NCI-H226 (cell line): Measurements from ENCODE around the gene WDR4.
"Not testable (repeated sequence)": the region's sequence is repeated elsewhere in the genome, so short reads cannot be mapped to it uniquely, and the experiment has no call there.

Source experiments
- DNase-seq: peaks from one replicate; pipeline ENCODE4 v3.0.0-alpha.2; 2015

WDR4 gene

DNA sequence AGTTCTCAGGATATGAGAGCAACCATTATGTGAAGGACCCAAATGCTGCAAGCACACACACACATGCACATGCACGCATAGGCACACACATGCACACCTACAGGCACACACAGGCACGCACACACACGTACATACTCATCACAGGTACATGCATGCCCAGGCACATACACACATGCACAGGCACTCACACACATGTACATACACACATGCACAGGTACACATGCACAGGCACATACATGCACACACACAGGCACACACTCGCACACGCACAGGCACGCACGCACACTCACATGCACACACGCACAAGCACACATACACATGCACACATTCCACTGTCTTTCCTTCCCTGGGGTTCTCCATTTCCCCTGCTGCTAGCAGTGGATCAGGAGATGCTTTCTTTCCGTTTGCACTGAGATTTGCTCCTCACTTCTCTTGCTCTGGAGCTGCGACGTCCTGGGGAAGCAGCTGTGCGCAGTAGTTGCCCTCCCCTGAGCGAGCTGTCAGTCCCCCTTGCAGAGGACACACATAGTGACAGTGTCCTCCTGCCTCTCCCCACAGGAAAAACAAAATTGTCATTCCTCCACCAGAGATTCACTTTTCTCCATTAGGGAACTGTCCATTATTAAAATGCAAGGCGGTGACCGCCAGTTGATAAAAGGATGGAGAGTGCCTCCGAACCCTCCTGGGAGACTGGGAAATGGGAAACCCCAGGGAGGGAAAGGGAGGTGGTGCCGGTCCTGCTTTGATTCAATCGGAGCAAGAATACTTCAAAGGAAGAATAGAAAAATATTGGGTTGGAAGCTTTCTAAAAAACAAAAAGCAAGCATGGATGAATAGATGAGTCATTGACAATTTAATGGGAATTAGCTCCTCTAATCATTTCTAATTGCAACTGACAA lies 69.5 kb downstream of the WDR4 start:
- no peak for DNase-seq

DNA sequence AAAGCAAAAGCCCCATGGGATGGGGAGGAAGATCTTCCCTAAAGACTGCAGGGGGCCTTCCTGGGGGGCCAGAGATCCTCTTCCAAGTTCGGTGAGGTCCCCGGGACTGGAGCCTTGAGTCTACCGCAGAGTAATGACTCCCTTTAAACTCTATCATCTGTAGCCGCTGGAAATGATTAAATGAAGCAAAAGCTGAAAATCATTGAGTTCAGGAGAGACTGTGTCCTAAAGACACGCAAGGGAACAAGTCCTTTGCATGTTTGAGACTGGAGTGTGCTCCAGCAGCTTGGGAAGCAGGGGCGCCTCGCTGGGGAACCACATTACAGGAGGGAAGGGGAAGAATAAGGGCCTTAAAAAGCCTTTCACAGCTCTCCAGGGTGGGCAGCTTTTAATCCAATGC lies 70.2 kb downstream of the WDR4 start:
- no peak for DNase-seq

- DNase-seq, result no peak
These were observed 71.3 kb downstream of the WDR4 start for GRCh38 chr21:42807938-42808613.

DNA sequence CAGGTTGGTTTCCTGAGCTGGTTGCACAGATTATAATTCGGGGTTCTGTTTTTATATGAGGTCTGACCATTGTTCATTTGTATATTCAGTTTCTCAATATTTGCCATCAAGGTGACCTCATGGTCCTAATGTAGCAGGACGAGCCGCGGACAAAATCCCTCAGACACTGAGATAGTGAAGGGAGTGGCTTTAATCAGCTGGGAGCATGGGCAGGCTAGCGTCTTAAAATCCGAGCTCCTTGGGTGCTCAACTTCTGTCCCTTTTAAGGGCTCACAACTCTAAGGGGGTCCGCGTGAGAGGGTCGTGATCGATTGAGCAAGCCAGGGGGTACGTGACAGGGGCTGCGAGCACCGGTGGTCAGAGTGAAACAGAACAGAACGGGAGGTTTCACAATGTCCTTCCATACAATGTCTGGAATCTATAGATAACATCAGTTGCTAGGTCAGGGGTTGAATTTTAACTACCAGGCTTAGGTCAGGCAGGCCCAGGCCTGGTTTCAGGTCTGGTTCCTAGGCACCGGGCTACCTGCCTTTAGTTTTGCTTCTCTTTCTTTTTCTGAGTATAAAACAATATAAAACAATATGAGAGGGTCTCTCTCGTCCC lies 71.9 kb downstream of the WDR4 start:
- not testable (repeated sequence) for DNase-seq

DNA sequence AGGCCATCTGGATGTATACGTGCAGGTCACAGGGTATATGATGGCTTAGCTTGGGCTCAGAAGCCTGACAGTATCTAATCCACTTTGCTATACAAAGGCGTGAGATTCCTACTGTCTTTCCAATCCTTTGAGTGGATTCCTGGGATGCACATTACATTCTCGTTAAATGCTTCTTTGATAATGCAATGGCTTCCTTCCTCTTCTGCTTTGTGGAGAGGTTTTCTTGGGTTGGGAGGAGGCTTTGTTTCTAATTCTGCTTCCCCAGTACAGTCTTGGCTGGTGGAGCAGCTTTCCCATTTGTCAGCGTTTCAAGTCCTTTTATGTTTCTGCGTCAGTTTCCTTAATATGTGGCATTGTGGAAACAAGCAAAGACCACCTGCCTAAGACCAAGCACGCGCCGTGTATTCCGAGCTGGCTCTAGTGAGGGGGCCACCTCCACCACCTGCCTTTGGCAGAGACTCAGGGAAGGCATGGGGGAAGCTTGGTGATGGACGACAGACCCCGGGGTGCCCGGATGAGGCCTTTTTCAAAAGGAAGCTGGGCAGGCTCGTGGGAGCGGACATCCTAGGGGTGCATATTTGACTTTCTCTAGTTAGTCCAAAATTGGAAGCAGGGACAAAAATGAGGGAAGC lies 72.7 kb downstream of the WDR4 start:
- DNase-seq, result no peak

DNA sequence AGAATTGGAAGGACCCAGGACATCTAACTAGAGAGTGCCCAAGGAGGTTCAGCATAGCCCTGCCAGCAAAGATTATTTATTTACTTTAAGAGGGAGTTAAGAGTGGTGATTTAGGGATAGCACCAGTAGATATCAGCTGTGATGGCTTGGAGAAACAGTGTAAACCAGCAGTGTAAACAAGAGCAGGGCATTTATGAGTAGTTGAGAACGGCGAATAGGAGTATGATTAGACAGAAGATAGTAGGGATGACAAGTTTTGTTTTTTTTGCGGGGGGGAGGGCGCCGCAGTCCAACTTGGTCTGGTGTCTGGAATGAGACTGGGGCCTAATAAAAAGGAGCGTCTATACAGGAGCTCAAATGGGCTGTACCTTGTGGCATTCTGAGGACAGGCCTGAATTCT lies 77.7 kb downstream of the WDR4 start:
- not testable (repeated sequence) for DNase-seq

- DNase-seq, result no peak
These were observed 79.4 kb downstream of the WDR4 start for GRCh38 chr21:42799948-42800347.

DNA sequence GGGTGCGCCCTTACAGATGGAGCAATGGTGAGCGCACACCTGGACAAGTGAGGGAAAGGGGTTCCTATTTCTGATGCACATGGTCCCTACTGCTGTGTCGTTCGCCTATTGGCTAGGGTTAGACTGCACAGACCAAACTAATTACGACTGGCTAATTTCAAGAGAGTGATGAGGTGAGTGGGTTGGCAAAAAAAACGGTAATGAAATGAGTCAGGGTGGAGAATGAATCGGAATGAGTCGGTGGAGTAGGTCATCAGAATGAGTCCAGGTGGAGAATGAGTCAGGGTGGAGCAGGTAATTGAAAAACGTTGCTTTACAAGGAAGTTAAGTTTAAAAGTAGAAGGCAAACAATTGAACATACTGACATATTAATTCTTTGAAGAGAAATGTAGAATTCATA lies 79.8 kb downstream of the WDR4 start:
- DNase-seq, result no peak
